Gastroesophageal sphincter (tissue), 4 donors: ENCODE measurements around the gene VSIG10L. TPM values are rescaled to one million over a fixed set of nuclear protein-coding genes. Genes with fewer than 3 reads are reported as not detected.

Experiments used
- ATAC-seq: fragments of 150-250 bp; one replicate; pipeline ENCODE4 v1.9.1; 2016; ENCODE audit warnings: mild to moderate bottlenecking, moderate library complexity
- H3K27ac ChIP-seq, 4 donors: fragments of 200-600 bp; sonication (generic) in 3 of 4; 1 replicate in 3 of 4; 2 replicates in 1 of 4; pipeline ENCODE4 v1.5.1; 2016 to 2019
- H3K27me3 ChIP-seq: fragments of 200-600 bp; sonication (generic); one replicate; pipeline ENCODE4 v1.5.1; 2019
- H3K36me3 ChIP-seq, 2 donors: fragments of 200-600 bp; sonication (generic); one replicate each; pipeline ENCODE4 v1.5.1; 2019; ENCODE audit warnings: control low read depth in 1 of 2
- H3K4me1 ChIP-seq, 3 donors: fragments of 200-600 bp; sonication (generic); 1 replicate in 2 of 3; 2 replicates in 1 of 3; pipeline ENCODE4 v1.5.1; 2016 to 2019; ENCODE audit warnings: control low read depth in 2 of 3
- H3K4me3 ChIP-seq, 2 donors: fragments of 200-600 bp; sonication (generic); one replicate each; pipeline ENCODE4 v1.5.1; 2019; ENCODE audit warnings: mild to moderate bottlenecking in 1 of 2, moderate library complexity in 1 of 2
- H3K9me3 ChIP-seq, 3 donors: fragments of 200-600 bp; sonication (generic); one replicate each; pipeline ENCODE4 v1.5.1; 2017 to 2019; ENCODE audit warnings: control low read depth in 2 of 3
- CTCF ChIP-seq, 4 experiments: fragments of 200-600 bp in 2 of 4; fragments of 450-650 bp in 2 of 4; sonication (generic) in 1 of 4; IDR thresholded peaks; one replicate each; pipeline ENCODE4 v1.5.1; 2017 to 2019; ENCODE audit warnings: antibody characterized with exemption in 4 of 4, mild to moderate bottlenecking in 2 of 4, moderate library complexity in 2 of 4
- EP300 ChIP-seq: sonication (generic); formaldehyde crosslinking; IDR thresholded peaks from one replicate; pipeline ENCODE4 v1.6.1; 2017; ENCODE audit warnings: antibody characterized with exemption, mild to moderate bottlenecking
- POLR2A ChIP-seq, 2 donors: fragments of 450-650 bp; IDR thresholded peaks; one replicate each; pipeline ENCODE4 v1.6.1; 2017; ENCODE audit warnings: antibody characterized with exemption in 2 of 2, mild to moderate bottlenecking in 2 of 2, moderate library complexity in 1 of 2
- POLR2AphosphoS5 ChIP-seq: sonication (generic); formaldehyde crosslinking; IDR thresholded peaks from one replicate; pipeline ENCODE4 v1.6.1; 2017; ENCODE audit warnings: antibody characterized with exemption
- WGBS, 2 donors: methylation state at CpG; one replicate each; pipeline ENCODE4 v1.1.5; 2018; ENCODE audit warnings: low coverage in 1 of 2; 5-methylcytosine and 5-hydroxymethylcytosine counted together
- total RNA-seq, 4 donors: library from RNA; depleted of rRNA; stranded (reverse); fragments of >200 nt; gene quantifications; one replicate each; pipeline ENCODE4 v1.1.0, GENCODE V29; 2016

The VSIG10L gene
- total RNA-seq, 4 donors from 2014 or later: 1.5 to 3.6 (median 2.5) TPM

- peaks cover 0 to 13% (median 0%) of the 10 kb centered on the region in 3 donors for H3K4me1 ChIP-seq
- H3K4me3 ChIP-seq: no peak overlapping the region
- H3K36me3 ChIP-seq: peaks cover 0 to 43% of the 10 kb centered on the region in 2 donors
- no peak overlapping the region for H3K27ac ChIP-seq
- peaks cover 55% of the 10 kb centered on the region for H3K27me3 ChIP-seq
- 78 to 87% methylated on average over 6 of the region's 6 CpGs for WGBS, 2 donors
- peaks cover 0 to 7% (median 0%) of the 10 kb centered on the region in 3 donors for H3K9me3 ChIP-seq
- no peak for TF ChIP-seq EP300
- no peak for TF ChIP-seq POLR2A (IDR thresholded peaks at IDR 0.05)
- no peak for TF ChIP-seq POLR2AphosphoS5
- ATAC-seq: no peak
These were observed 10.2 kb downstream of the VSIG10L start for GRCh38 chr19:51331716-51332115.

GRCh38 chr19:51331193-51331592 is 10.7 kb downstream of the VSIG10L start:
- peaks cover 0 to 43% of the 10 kb centered on the region in 2 donors for H3K36me3 ChIP-seq
- ATAC-seq: no peak
- H3K27me3 ChIP-seq: peaks cover 60% of the 10 kb centered on the region
- TF ChIP-seq POLR2AphosphoS5 (no peak), POLR2A (IDR thresholded peaks at IDR 0.05) (no peak), CTCF (IDR thresholded peaks at IDR 0.05) (no peak), EP300 (no peak)
- whole genome bisulfite sequencing, 2 donors: 85% methylated on average over 3 of the region's 3 CpGs; no CpG with 5 or more reads in 1 of the 2 donors
- peaks cover 0 to 7% (median 0%) of the 10 kb centered on the region in 3 donors for H3K9me3 ChIP-seq
- no peak overlapping the region for H3K4me3 ChIP-seq
- H3K4me1 ChIP-seq: peaks cover 0 to 13% (median 0%) of the 10 kb centered on the region in 3 donors
- H3K27ac ChIP-seq: no peak overlapping the region

- Histone ChIP-seq H3K4me3 (no peak overlapping the region), H3K27ac (no peak overlapping the region), H3K27me3 (peaks cover 69% of the 10 kb centered on the region), H3K36me3 (peaks cover 0 to 43% of the 10 kb centered on the region in 2 donors), H3K9me3 (peaks cover 0 to 7% (median 0%) of the 10 kb centered on the region in 3 donors), H3K4me1 (peaks cover 0 to 13% (median 0%) of the 10 kb centered on the region in 3 donors)
- TF ChIP-seq EP300 (no peak), POLR2A (IDR thresholded peaks at IDR 0.05) (no peak), POLR2AphosphoS5 (no peak), CTCF (IDR thresholded peaks at IDR 0.05) (no peak)
- 90 to 100% methylated on average over 1 to 2 of the region's 4 CpGs for WGBS, 2 donors
- ATAC-seq: no peak
These were observed 11.6 kb downstream of the VSIG10L start for GRCh38 chr19:51330366-51330765.

DNA sequence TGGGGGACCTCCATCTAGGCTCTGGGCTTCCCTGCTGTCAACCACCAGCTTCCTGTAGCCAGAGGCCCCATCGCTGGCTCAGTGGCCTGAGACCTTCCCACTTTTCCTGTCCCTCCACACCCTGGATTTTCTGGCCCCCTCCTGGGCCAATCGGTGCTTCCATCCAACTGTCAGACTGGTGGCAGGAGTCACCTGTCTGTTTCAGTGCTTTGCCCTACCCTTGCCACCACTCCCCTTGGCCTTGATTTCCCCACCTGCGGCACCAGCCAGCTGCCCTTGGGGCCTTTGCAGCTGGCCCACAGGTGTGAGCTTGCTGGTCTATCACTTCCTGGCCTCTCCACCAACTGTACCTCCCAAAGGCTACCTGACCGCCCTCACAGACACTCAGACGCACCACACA is 12.5 kb downstream of the VSIG10L start:
- no peak for TF ChIP-seq EP300
- no peak for TF ChIP-seq CTCF (IDR thresholded peaks at IDR 0.05)
- TF ChIP-seq POLR2AphosphoS5: no peak
- TF ChIP-seq POLR2A (IDR thresholded peaks at IDR 0.05): no peak
- WGBS, 2 donors: 76 to 79% methylated on average over 3 to 4 of the region's 5 CpGs
- H3K27me3 ChIP-seq: peaks cover 73% of the 10 kb centered on the region

GRCh38 chr19:51327066-51328001 is 14.6 kb downstream of the VSIG10L start:
- peaks cover 93% of the 10 kb centered on the region for H3K27me3 ChIP-seq
- peaks cover 0 to 13% (median 0%) of the 10 kb centered on the region in 3 donors for H3K4me1 ChIP-seq
- H3K27ac ChIP-seq: no peak overlapping the region
- TF ChIP-seq EP300 (no peak), POLR2AphosphoS5 (no peak), CTCF (IDR thresholded peaks at IDR 0.05) (no peak), POLR2A (IDR thresholded peaks at IDR 0.05) (no peak)
- peaks cover 0 to 25% of the 10 kb centered on the region in 2 donors for H3K36me3 ChIP-seq
- peak overlapping the region in 1 of 2 donors; percentile 20 for H3K4me3 ChIP-seq
- peaks cover 0 to 7% (median 0%) of the 10 kb centered on the region in 3 donors for H3K9me3 ChIP-seq
- peak; percentile 43 for ATAC-seq
- WGBS, 2 donors: 2% methylated on average over 6 of the region's 75 CpGs; no CpG with 5 or more reads in 1 of the 2 donors

More for the DNA sequence above, 12.5 kb downstream of the VSIG10L start:
- no peak overlapping the region for H3K27ac ChIP-seq
- H3K4me1 ChIP-seq: peaks cover 0 to 13% (median 0%) of the 10 kb centered on the region in 3 donors
- ATAC-seq: no peak
- H3K36me3 ChIP-seq: peaks cover 0 to 43% of the 10 kb centered on the region in 2 donors
- H3K9me3 ChIP-seq: peaks cover 0 to 7% (median 0%) of the 10 kb centered on the region in 3 donors
- H3K4me3 ChIP-seq: no peak overlapping the region
